ENCODE data around the gene GPR132.
"Not testable (repeated sequence)": the region's sequence is repeated elsewhere in the genome, so short reads cannot be mapped to it uniquely, and the experiment has no call there.

The GPR132 gene

DNA sequence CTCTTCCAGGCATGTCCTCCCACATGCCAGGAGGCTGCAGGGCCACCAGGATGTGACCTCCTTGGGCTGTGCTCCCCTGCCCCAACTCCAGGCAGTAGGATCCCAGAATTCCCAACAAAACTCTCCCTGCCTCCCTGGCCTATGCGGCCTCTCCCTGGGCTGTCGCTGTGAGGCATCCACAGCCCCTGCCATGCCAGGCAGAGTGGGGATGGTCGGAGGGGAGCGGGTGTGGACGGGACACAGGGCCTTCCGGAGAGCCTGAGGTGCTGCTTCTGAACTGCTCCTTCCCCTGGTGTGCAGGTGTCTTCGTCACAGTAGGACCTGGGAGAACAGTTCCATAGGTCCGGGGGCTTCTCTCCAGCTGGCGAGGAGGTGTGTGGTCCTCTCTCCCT is 18.3 kb downstream of the GPR132 start:
- in situ Hi-C loops (cut with HindIII; ENCODE audit: low sequenced_read_pairs) = no loop called here

DNA sequence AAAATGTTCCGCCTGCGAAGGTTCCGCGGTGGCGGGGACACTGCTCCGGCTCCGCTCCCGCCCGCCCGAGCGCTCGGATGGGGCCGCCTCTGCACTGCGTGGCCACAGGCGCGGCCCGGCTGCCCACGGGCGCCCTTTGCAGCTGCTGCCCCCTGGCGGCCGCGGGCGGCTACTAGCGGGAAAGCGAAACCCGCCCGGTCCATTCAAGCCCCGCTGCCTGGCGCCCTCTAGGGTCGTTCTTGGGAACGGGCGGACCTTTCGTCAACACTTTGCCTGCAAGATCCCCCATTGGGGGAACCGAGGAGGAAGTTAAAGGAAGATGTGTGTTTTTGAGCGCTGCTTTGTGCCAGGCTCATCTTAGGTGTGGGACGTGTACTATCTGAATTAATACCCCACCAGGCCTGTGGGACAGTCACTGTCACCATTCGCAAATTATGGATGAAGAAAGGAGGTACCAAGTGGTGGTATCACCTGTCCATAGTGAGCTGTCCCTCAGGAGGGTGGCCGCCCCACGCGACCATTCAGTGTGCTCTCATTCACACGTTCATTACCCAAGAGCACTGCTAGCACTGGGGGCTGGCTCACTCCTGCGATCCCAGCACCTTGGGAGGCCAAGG is 19.4 kb downstream of the GPR132 start:
- in situ Hi-C loops (cut with HindIII; ENCODE audit: low sequenced_read_pairs) = no loop called here

DNA sequence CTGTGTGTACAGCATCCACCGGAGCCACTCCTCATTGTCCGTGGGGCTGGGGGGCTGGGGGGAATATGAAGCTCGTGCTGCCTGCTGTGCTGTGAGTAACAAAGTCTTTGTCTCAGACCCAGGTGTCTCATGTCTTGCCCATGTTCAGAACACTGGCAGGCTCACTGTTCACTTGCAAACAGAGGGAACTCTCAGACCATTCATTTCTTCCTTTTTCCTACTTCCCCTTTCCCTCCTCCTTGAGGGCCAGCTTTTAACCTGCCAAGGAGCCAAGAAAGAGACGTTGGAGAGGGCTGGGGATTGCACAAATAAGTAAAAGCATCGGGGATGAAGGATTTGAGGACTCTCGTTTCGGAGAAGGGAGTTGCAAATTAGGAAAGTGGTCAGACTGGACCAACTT is 21.6 kb downstream of the GPR132 start:
- in situ Hi-C loops (cut with HindIII; ENCODE audit: low sequenced_read_pairs) = no loop called here

DNA sequence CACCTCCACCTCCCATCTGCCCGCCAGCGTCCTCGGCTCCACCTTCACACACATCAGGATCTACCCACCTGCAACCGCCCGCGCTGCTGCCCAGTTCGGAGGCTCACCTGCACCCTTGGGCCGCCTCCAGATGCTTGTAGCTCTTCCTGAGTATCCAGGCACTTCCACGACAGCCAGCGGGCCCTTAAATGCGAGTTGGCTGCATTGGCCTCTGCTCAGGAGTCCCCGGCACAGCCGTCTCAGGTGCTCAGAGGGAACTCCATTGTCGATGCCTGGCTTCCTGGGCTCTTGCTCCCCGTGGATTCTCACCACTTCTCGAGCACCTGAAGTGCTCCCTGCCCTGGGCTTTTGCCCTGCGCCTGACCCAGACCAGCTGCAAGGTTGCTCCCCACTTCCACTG is 22.4 kb downstream of the GPR132 start:
- in situ Hi-C loops (cut with HindIII; ENCODE audit: low sequenced_read_pairs) = no loop called here

DNA sequence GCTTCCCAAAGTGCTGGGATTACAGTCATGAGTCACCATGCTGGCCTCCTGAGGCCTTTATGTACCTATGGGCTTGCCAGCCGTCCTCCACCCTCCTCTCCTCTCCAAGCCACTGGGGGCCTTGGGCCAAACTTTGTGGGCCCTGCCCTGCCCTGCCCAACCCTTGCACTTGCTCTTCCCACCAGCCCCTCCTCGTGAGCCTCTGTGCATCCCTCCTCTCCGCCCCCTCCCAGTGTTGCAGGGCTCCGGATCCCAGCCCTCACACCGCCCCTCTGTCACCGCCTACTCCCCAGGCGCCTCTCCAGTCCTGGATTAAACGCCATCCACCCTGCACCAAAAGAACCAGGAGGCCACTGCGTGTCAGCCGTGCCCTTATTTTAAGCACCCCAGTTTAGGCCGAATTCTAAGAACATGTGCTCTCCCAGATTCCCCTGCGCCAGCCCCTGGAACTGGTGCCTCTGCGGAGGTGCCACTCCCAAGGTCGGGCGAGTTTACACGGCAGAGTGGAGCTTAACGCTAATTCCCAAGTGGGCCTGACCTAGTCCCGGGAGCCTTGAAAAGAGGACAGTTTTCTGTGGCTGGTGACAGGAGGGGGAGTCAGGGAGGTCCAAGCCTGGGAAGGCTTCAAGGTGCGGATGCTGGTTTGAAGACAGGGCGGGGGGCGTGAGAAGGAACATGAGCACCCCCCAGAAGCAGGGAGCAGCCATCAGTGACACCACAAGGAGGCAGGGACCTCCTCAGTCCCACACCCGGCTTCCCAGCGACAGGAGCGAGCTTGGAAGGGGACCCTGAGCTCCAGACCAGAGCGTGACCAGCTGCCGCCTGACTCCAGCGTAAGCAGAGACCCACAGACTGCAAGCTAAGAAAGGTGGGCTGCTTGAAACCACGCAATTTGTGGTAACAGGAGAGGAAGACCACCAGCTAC is 23.1 kb downstream of the GPR132 start:
- in situ Hi-C loops (cut with HindIII; ENCODE audit: low sequenced_read_pairs) = no loop called here

DNA sequence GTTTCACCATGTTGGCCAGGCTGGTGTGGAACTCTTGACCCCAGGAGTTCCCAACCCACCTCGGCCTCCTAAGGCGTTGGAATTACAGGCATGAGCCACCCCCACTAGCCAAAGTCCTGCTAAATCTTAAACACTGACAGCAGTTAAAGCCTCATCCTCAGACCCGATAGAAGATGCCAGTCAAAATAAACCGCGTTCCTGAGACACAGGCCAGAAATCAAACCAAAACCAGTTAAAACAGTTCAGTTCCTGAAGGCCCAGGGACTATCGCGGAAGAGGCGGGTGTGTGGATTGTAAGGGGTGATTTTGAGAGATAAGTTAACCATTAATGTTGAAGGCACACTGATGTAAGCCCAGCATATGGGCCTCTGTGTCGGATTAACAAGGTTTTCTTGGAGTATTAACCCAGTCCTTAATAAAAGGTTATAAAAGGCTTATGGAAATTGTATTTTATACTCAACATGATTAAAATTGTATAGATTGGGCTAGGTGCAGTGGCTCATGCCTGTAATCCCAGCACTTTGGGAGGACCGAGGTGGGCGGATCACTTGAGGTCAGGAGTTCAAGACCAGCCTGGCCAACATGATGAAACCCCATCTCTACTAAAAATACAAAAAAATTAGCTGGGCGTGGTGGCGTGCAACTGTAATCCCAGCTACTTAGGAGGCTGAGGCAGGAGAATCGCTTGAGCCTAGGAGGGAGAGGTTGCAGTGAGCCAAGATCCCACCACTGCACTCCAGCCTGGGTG is 25.6 kb downstream of the GPR132 start:
- in situ Hi-C loops (cut with HindIII; ENCODE audit: low sequenced_read_pairs) = no loop called here

DNA sequence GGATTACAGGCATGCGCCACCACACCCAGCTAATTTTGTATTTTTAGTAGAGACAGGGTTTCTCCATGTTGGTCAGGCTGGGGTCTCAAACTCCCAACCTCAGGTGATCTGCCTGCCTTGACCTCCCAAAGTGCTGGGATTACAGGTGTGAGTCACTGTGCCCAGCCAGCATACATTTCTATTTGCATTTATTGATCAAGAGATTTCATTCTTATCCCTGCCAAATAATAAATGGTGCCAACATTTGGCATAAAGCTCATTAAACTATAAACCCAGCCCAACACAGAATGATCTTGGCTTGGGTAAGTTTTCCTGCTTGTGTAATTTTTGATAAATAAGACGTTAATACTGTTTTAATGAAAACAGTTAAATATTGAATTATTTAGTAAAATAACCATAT is 29.6 kb downstream of the GPR132 start:
- in situ Hi-C loops (cut with HindIII; ENCODE audit: low sequenced_read_pairs) = not testable (repeated sequence)

DNA sequence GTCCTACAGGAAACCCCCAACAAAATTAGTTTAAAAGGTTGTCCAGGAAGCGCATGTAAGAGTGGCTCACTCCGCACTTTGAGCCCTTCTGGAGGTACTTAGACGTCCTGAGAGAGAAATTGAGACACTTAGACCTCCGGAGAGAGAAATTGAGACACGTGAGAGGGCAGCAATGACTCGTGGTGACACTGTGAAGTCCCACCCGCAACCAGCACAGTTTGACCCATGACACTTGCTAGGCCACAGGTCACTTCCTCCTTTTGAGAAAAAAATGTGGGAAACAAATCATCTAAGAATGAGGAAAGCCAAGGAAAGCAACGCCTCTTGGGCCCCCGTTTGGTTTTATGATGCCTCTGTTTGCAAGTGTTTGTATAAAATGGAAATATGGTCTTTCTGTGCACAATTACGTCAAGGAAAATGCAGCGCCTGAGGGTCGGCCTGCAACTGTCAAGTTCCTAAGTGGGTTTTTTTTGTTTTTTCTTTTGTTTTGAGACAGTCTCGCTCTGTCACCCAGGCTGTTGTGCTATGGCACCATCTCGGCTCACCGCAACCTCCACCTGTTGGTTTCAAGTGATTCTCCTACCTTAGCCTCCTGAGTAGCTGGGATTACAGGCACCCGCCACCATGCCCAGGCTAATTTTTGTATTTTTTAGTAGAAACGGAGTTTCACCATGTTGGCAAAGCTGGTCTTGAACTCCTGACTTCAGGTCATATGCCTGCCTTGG is 30.8 kb downstream of the GPR132 start:
- in situ Hi-C loops (cut with HindIII; ENCODE audit: low sequenced_read_pairs) = no loop called here

DNA sequence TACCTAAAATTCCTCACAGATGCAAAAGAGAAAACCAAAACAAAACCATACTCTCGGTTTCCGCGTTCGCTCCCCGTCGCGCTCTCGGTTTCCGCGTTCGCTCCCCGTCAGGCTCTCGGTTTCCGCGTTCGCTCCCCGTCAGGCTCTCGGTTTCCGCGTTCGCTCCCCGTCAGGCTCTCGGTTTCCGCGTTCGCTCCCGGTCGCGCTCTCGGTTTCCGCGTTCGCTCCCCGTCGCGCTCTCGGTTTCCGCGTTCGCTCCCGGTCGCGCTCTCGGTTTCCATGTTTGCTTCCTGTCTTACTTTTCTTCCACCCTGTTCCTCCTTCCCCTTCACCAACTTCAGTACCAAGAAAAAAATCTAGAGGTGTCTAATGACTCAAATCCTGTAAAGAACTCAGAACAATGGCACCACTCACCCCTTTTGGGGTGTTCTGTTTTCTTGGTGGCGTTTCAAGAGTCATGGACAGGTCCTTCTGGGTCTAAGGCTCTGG is 31.8 kb downstream of the GPR132 start:
- in situ Hi-C loops (cut with HindIII; ENCODE audit: low sequenced_read_pairs) = not testable (repeated sequence)

DNA sequence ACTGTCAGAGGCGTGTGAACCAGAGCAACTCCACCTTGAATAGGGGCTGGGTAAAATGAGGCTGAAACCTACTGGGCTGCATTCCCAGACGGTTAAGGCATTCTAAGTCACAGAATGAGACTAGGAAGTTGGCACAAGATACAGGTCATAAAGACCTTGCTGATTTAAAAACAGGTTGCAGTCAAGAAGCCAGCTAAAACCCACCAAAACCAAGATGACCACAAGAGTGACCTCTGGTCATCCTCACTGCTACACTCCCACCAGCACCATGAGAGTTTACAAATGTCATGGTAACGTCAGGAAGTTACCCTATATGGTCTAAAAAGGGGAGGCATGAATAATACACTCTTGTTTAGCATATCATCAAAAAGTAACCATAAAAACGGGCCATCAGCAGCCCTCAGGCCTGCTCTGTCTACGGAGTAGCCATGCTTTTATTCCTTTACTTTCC is 32.8 kb downstream of the GPR132 start:
- in situ Hi-C loops (cut with HindIII; ENCODE audit: low sequenced_read_pairs) = not testable (repeated sequence)

DNA sequence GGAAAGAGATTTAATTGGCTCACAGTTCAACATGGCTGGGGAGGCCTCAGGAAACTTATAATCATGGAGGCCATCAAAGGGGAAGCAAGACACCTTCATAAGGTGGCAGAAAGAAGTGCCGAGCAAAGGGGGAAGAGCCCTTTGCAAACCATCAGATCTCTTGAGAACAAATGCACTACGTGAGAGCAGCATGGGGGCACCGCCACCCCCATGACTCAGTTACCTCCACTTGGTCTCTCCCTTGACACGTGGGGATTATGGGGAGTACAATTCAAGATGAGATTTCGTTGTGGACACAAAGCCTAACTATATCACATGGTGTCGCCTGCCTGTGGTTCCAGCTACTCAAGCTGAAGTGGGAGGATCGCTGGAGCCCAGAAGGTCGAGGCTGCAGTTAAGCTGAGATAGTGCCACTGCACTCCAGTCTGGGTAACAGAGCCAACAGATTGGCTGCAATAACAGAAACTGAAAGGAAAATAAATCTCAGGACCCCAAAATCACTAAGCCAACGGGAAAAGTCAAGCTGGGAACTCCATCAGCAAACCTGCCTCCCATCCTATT is 34.3 kb downstream of the GPR132 start:
- in situ Hi-C loops (cut with HindIII; ENCODE audit: low sequenced_read_pairs) = no loop called here

DNA sequence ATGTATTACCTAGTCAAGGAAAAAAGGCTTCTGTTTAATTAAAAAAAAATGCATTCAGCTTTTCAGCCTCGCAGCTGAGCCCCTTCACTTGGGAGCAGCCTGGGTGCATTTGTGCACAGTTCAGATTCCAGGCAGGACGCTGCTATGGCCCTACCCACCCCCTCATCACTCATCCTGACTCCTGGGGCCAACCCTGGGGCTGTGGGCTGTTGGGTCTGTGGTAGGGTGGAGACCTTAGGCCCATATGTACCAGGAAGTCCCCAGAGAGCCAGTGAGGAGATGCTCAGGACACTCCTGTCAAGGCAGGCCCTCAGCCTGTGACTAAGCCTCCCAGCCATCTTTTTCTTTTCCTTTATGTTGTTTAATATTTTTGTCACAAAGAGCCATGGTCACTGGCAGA is 35.0 kb downstream of the GPR132 start:
- in situ Hi-C loops (cut with HindIII; ENCODE audit: low sequenced_read_pairs) = no loop called here

DNA sequence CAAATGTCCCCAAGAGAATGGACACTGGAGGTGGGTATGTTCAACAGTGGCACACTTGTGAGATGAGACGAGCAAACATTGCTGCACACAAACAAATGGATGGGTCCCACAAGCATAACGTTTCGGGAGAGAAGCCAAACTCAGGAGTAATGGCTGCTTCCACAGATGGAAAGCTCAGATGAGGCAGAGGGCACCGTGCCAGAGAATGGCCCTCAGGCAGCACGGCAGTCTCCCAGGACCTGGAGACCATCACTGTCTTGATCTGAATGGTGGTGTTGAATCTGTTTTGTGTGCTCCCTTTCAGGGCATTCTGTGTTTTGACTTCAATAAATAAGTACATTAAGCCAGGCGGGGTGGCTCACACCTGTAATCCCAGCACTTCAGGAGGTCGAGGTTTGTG is 35.8 kb downstream of the GPR132 start:
- in situ Hi-C loops (cut with HindIII; ENCODE audit: low sequenced_read_pairs) = no loop called here

DNA sequence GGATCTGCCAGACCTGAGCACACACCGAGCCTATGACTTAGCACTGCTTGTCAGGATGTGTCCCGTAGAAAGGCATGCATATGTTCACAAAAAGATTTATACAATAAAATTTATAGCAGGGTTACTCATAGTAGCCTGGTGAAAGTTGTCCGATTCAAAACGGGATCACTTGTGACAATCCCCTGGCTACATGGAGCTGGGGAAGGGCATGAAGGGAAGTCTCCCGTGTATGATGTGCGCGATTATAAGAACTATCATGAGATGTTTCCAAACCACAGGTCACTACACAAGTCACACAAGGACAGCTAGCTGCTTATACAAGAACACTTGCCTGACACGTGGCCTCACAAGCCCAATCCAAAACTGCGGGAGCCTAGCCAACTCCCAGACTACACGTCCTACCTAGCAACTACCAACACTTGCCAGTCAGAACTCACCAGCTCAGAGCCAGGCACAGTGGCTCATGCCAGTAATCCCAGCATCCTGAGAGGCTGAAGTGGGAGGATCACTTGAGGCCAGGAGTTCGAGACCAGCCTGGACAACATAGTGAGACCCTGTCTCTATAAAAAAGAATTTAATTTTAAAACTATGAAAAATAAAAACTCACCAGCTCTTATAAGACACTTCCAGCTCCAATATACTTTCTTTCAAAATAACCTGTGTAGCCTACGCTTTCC is 36.8 kb downstream of the GPR132 start:
- in situ Hi-C loops (cut with HindIII; ENCODE audit: low sequenced_read_pairs) = no loop called here

DNA sequence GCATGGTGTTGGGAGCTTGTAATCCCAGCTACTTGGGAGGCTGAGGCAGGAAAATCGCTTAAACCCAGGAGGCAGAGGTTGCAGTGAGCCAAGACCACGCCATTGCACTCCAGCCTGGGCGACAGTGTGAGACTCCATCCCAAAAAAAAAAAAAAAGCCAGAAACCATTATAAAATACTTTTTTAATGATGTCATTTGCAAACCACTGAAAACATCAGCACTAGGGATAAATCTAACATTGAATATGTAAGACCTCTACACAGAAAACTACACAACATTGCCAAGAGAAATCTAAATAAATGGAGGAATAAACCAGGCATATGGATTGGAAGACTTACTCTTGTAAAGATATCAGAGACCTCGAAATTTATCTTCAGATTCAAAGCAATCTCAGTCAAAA is 37.5 kb downstream of the GPR132 start:
- in situ Hi-C loops (cut with HindIII; ENCODE audit: low sequenced_read_pairs) = not testable (repeated sequence)

DNA sequence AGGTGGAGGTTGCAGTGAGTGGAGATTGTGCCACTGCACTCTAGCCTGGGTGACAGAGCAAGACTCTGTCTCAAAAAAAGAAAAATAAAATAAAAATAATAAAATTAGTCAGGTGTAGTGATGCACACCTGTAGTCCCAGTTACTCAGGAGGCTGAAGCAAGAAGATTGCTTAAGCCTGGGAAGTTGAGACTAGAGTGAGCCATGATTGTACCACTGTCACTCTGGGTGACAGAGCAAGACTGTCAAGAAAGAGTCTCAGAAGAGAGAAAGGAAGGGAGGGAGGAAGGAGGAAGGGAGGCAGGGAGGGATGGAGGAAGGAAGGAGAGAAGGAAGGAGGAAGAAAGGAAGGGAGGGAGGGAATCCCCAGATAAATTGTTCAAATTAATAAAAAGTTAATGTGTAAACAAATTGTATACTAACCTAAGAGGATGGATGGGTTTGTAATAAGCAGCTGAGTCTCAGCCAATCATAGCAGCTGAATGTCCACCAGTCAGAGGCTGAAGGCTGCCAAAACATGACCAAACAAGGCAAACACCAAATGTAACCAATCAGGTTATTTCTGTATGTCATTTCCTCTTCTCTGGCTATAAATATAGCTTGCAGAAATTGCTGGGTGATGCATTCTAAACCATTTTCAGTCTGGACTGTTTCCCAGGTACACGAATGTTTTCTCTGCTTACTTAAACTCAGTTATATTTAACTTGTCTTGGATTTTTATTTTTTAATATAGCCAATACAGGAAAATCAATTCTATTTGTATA is 38.2 kb downstream of the GPR132 start:
- in situ Hi-C loops (cut with HindIII; ENCODE audit: low sequenced_read_pairs) = no loop called here

DNA sequence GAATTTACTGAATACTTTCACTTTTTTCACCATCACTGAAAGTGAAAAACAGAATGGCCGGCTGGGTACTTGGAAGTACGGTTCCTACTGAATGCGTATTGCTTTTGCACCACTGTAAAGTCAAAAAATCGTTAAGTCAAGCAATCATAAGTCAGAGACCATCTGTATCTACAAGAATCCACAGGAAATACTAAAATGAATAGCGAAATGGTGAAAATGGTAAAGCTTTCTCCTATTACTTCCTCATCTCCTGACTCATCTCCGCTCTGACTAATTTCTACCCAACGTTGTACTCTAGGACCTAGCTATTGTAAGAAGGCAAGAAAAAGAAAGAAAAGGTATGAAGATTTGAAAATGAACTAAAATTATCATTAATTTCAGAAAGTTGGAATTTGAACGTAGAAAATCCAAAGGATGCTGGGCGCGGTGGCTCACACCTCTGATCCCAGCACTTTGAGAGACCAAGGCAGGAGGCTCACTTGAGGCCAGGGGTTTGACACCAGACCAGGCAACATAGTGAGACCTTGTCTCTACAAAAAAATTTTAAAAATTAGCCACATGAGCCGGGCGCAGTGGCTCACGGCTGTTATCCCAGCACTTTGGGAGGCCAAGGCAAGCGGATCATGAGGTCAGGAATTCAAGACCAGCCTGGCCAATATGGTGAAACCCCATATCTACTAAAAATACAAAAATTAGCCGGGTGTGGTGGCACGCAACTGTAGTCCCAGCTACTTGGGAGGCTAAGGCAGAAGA is 39.0 kb downstream of the GPR132 start:
- in situ Hi-C loops (cut with HindIII; ENCODE audit: low sequenced_read_pairs) = no loop called here

DNA sequence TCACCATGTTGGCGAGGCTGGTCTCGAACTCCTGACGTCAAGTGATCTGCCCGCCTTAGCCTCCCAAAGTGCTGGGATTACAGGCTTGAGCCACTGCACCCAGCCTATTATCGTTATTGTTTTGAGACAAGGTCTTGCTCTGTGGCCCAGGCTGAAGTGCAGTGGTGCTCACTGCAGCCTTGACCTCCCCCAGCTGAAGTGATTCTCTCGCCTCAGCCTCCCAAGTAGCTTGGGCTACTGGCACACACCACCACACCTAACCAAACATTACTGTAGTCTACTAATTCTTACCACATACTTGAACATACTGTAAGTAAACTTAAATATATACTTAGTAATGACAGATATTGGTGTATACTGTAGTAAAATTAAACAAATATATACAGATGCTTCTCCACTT is 39.8 kb downstream of the GPR132 start:
- in situ Hi-C loops (cut with HindIII; ENCODE audit: low sequenced_read_pairs) = no loop called here
